ENCODE results near the gene BCDIN3D. TPM values are rescaled to one million over a fixed set of nuclear protein-coding genes. Genes with fewer than 3 reads are reported as not detected.

BCDIN3D gene
- total and polyA plus RNA-seq, 2 donors = 5.2 to 7.0 TPM

DNA sequence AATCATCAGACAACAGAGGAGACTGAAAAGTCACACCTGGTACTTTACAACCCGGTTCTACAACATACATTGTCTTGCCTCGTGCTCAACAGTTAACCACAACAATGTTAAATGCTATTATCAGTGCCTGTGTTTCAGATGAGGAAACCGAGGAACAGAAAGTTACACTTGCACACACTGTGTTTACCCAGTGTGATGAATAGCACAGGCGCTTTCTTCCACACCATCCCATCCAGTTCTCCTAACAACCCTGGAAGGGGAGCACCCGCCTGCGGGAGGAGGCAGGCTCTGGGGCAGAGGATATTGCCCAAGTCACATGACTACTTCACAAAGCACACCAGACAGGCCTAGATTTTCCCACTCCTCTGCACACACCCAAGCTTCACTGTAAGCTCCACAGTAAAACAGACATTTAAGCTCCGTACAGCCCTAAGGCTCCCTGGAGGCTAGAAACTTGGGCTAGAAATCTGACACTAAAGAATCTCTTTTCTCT lies 36.5 kb downstream of the BCDIN3D start:
- Histone ChIP-seq H3K36me3 (ENCODE audit: control insufficient read depth in 2 of 2, insufficient read depth in 2 of 2, low read length in 1 of 2) (peaks cover 26 to 31% of the 10 kb centered on the region in 2 donors), H3K9me3 (ENCODE audit: control insufficient read depth in 2 of 2, insufficient read depth in 1 of 2, low read length in 1 of 2) (no peaks in the 10 kb centered on the region), H3K27me3 (ENCODE audit: control insufficient read depth in 2 of 2, insufficient read depth in 1 of 2, low read length in 1 of 2) (no peaks in the 10 kb centered on the region), H3K4me1 (ENCODE audit: control insufficient read depth in 2 of 2, insufficient read depth in 2 of 2, low read length in 2 of 2) (peaks cover 0 to 23% of the 10 kb centered on the region in 2 donors), H3K4me3 (ENCODE audit: low read length in 2 of 2) (no peak overlapping the region), H3K27ac (ENCODE audit: low read depth in 1 of 2, low read length in 1 of 2) (no peak overlapping the region)
- WGBS = 95% methylated on average over 7 of the region's 7 CpGs
- DNase-seq (ENCODE audit: low read depth in 6 of 9, low spot score in 9 of 9) = no peak

DNA sequence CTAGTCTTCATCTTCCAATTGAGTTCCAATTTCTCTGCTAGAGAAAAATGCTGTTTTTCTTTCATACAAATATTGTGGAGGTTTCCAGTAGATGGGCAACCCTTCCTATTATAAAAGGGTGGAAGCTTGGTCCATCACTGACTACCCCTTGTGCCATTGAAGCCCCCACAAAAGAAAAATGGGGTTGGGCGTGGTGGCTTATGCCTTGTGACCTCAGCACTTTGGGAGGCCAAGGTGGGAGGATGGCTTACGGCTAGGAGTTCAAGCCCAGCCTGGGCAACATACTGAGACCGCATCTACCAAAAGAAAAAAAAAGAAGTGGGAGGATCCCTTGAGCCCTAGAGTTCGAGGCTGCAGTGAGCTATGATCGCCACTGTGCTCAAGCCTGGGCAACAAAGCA lies 37.5 kb downstream of the BCDIN3D start:
- no peak overlapping the region for H3K4me3 ChIP-seq (ENCODE audit: low read length in 2 of 2)
- WGBS = 99% methylated on average over 5 of the region's 5 CpGs
- no peaks in the 10 kb centered on the region for H3K27me3 ChIP-seq (ENCODE audit: control insufficient read depth in 2 of 2, insufficient read depth in 1 of 2, low read length in 1 of 2)
- H3K9me3 ChIP-seq (ENCODE audit: control insufficient read depth in 2 of 2, insufficient read depth in 1 of 2, low read length in 1 of 2) = no peaks in the 10 kb centered on the region
- peaks cover 0 to 19% of the 10 kb centered on the region in 2 donors for H3K4me1 ChIP-seq (ENCODE audit: control insufficient read depth in 2 of 2, insufficient read depth in 2 of 2, low read length in 2 of 2)
- no peak overlapping the region for H3K27ac ChIP-seq (ENCODE audit: low read depth in 1 of 2, low read length in 1 of 2)
- DNase-seq (ENCODE audit: low read depth in 6 of 9, low spot score in 9 of 9) = no peak
- H3K36me3 ChIP-seq (ENCODE audit: control insufficient read depth in 2 of 2, insufficient read depth in 2 of 2, low read length in 1 of 2) = peaks cover 31 to 34% of the 10 kb centered on the region in 2 donors

DNA sequence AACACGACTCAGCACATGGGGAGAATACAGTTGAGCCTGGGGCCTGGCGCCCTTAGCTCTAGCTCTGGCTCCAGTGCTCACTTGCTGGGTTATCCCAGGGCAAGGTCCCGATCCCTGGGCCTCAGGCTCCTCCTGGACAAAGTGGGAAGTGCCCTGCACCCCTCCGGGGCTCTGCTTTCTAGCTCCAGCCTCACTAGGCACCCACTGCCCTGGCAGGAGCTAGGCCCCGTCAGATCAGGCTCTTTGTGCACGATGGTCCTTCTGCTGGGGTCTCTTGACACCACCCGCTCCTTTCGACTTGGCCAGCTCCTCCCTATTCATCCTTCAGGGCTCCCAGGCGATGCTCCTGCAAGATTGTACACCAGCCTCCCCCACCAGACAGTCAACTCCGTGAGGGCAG lies 38.1 kb downstream of the BCDIN3D start:
- 98% methylated on average over 10 of the region's 10 CpGs for WGBS
- Histone ChIP-seq H3K4me1 (ENCODE audit: control insufficient read depth in 2 of 2, insufficient read depth in 2 of 2, low read length in 2 of 2) (peaks cover 0 to 14% of the 10 kb centered on the region in 2 donors), H3K4me3 (ENCODE audit: low read length in 2 of 2) (no peak overlapping the region), H3K36me3 (ENCODE audit: control insufficient read depth in 2 of 2, insufficient read depth in 2 of 2, low read length in 1 of 2) (peaks cover 31 to 34% of the 10 kb centered on the region in 2 donors), H3K27ac (ENCODE audit: low read depth in 1 of 2, low read length in 1 of 2) (no peak overlapping the region), H3K9me3 (ENCODE audit: control insufficient read depth in 2 of 2, insufficient read depth in 1 of 2, low read length in 1 of 2) (no peaks in the 10 kb centered on the region), H3K27me3 (ENCODE audit: control insufficient read depth in 2 of 2, insufficient read depth in 1 of 2, low read length in 1 of 2) (no peaks in the 10 kb centered on the region)
- no peak for DNase-seq (ENCODE audit: low read depth in 6 of 9, low spot score in 9 of 9)

DNA sequence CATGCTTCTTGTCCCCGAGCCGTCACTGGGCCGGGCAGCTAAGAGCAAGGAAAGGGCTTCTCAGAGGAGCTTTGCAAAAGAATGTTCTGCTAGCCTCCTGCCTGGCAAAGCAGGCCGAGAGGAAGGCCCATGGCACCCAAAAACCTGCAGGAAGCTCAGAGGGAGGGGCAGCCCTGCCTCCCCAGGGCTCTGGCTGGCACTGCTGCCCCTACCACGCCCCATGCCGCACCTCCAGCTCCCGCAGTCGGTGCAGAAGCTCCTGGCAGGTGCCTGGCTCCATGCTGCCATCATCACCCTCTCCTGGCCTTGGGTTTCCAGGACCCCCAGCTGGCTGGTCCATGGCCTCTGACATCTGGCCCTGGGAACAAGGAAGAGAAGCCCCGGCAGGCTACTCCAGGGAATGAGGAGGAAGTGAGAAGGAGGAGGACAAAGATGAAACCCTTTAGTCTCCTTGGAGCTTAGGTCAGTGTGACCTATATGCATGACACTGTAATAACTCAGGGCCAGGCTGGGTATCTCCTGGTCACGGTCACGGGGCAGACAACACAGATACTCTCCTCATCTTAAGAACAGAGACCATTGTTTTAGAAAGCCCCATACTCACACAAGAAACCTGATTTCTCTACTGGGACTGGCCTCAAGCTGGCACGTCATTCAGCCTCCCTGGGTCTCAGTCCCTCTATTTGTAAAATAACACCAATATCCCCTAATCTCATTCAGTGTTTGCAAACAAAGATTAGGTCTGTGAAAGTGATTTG lies 39.0 kb downstream of the BCDIN3D start:
- 97% methylated on average over 12 of the region's 12 CpGs for WGBS
- H3K27ac ChIP-seq (ENCODE audit: low read depth in 1 of 2, low read length in 1 of 2) = no peak overlapping the region
- no peak for DNase-seq (ENCODE audit: low read depth in 6 of 9, low spot score in 9 of 9)
- peaks cover 37% of the 10 kb centered on the region in 2 donors for H3K36me3 ChIP-seq (ENCODE audit: control insufficient read depth in 2 of 2, insufficient read depth in 2 of 2, low read length in 1 of 2)
- no peaks in the 10 kb centered on the region for H3K27me3 ChIP-seq (ENCODE audit: control insufficient read depth in 2 of 2, insufficient read depth in 1 of 2, low read length in 1 of 2)
- H3K4me3 ChIP-seq (ENCODE audit: low read length in 2 of 2) = no peak overlapping the region
- H3K4me1 ChIP-seq (ENCODE audit: control insufficient read depth in 2 of 2, insufficient read depth in 2 of 2, low read length in 2 of 2) = peaks cover 0 to 5% of the 10 kb centered on the region in 2 donors
- no peaks in the 10 kb centered on the region for H3K9me3 ChIP-seq (ENCODE audit: control insufficient read depth in 2 of 2, insufficient read depth in 1 of 2, low read length in 1 of 2)

DNA sequence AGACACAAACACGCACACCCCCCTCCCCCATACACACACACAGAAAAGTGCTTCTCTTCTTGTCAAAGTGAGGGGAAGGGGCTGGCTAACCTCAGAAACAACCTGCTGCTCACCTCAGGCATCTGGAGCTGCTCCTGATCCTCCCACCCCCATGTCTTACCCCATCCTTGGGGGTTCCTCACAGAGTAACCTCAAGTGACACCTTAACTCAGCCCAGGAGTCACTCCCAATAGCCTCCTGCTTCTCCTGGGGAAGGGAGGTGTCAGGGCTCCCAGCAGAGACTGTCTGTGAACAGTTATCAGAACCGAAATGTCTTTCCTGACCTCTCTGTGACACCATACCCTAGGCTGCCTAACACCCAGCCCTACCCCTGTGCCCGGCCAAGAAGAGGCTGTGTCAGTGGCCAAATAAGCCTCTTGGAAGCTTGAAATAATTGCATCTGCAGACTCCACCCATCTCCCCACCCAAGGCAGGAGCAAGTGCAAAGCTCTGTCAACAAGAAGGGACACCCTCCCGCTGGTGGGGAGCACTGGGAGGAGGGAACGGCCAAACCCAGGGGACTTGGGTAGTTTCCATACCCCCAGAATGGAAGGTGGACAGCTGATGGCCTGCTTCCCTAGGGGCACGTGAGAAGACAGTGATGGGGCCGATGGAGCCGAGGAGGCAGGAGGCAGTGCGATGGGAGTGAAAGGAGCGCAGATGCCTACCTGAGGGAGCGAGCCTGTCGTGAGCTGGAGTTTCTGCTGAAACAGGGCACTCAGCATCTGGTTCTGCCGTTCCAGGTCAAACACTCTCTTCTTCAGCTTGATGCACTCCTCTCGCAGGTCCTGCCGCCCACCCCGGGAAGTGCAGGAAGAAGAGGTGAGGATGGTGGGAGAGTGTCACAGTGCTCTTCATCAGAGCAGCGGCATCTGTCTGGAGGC lies 41.5 kb downstream of the BCDIN3D start:
- WGBS = 96% methylated on average over 17 of the region's 17 CpGs
- Histone ChIP-seq H3K9me3 (ENCODE audit: control insufficient read depth in 2 of 2, insufficient read depth in 1 of 2, low read length in 1 of 2) (no peaks in the 10 kb centered on the region), H3K4me3 (ENCODE audit: low read length in 2 of 2) (no peak overlapping the region), H3K27ac (ENCODE audit: low read depth in 1 of 2, low read length in 1 of 2) (no peak overlapping the region), H3K4me1 (ENCODE audit: control insufficient read depth in 2 of 2, insufficient read depth in 2 of 2, low read length in 2 of 2) (no peaks in the 10 kb centered on the region), H3K27me3 (ENCODE audit: control insufficient read depth in 2 of 2, insufficient read depth in 1 of 2, low read length in 1 of 2) (no peaks in the 10 kb centered on the region), H3K36me3 (ENCODE audit: control insufficient read depth in 2 of 2, insufficient read depth in 2 of 2, low read length in 1 of 2) (peaks cover 54 to 60% of the 10 kb centered on the region in 2 donors)
- DNase-seq (ENCODE audit: low read depth in 6 of 9, low spot score in 9 of 9) = no peak

DNA sequence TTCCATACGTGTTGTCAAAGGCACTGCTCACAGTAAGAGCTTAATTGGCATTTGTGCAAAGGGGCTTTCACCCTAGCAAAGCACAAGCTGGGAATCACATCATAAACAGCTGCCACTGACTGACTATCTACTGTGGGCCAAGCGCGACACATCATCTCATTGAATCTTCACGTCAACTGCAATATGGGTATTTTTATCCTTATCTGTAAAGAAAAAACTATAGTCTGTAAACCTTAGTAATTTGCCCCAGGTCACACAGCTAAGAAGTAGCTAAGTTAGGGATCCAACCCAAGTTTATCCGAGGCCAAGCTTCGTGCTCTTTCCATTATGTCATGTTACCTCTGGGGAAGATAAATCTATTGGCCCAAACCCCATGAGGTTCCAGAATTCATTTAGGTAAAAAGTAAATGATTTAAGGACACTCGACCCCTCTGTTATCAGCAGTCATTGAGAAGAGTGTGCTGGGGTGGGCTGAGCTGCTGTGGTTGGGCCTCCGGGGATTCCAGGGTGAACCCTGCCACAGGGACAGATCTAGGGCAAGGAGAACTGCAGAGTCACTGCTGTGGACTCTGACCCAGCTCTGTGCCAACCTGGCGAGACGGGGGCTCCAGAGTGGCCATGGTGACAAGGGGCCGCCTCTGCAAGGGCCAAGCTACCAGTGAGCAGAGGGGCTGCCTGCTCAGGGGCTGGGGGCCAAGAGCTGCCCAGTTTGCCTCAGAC lies 42.3 kb downstream of the BCDIN3D start:
- Histone ChIP-seq H3K36me3 (ENCODE audit: control insufficient read depth in 2 of 2, insufficient read depth in 2 of 2, low read length in 1 of 2) (peaks cover 57 to 61% of the 10 kb centered on the region in 2 donors), H3K27me3 (ENCODE audit: control insufficient read depth in 2 of 2, insufficient read depth in 1 of 2, low read length in 1 of 2) (no peaks in the 10 kb centered on the region), H3K4me3 (ENCODE audit: low read length in 2 of 2) (no peak overlapping the region), H3K9me3 (ENCODE audit: control insufficient read depth in 2 of 2, insufficient read depth in 1 of 2, low read length in 1 of 2) (no peaks in the 10 kb centered on the region), H3K4me1 (ENCODE audit: control insufficient read depth in 2 of 2, insufficient read depth in 2 of 2, low read length in 2 of 2) (no peaks in the 10 kb centered on the region), H3K27ac (ENCODE audit: low read depth in 1 of 2, low read length in 1 of 2) (no peak overlapping the region)
- no peak for DNase-seq (ENCODE audit: low read depth in 6 of 9, low spot score in 9 of 9)
- 97% methylated on average over 11 of the region's 11 CpGs for WGBS

DNA sequence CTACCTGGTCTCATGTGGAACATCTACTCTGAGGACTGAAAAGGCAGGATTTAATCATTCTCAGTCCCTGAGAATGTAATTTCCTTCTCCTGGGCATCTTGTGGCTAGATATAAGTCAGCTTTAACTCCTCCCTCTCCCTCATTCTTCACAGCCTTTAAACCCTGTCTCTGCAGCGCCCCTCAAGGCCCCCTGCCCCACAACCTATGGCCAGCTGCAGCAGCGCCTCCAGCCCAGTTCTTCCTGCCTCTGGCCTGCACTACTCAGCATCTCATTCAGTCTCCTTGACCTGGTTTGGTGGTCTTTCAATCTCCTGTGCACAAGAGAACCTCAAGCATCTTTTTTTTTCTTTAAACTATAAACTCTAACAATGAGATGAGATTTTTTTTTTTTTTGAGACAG lies 44.0 kb downstream of the BCDIN3D start:
- Histone ChIP-seq H3K9me3 (ENCODE audit: control insufficient read depth in 2 of 2, insufficient read depth in 1 of 2, low read length in 1 of 2) (no peaks in the 10 kb centered on the region), H3K4me3 (ENCODE audit: low read length in 2 of 2) (no peak overlapping the region), H3K4me1 (ENCODE audit: control insufficient read depth in 2 of 2, insufficient read depth in 2 of 2, low read length in 2 of 2) (no peaks in the 10 kb centered on the region), H3K27me3 (ENCODE audit: control insufficient read depth in 2 of 2, insufficient read depth in 1 of 2, low read length in 1 of 2) (no peaks in the 10 kb centered on the region), H3K36me3 (ENCODE audit: control insufficient read depth in 2 of 2, insufficient read depth in 2 of 2, low read length in 1 of 2) (peaks cover 48 to 56% of the 10 kb centered on the region in 2 donors), H3K27ac (ENCODE audit: low read depth in 1 of 2, low read length in 1 of 2) (no peak overlapping the region)
- DNase-seq (ENCODE audit: low read depth in 6 of 9, low spot score in 9 of 9) = no peak
- WGBS = 99% methylated on average over 2 of the region's 2 CpGs

DNA sequence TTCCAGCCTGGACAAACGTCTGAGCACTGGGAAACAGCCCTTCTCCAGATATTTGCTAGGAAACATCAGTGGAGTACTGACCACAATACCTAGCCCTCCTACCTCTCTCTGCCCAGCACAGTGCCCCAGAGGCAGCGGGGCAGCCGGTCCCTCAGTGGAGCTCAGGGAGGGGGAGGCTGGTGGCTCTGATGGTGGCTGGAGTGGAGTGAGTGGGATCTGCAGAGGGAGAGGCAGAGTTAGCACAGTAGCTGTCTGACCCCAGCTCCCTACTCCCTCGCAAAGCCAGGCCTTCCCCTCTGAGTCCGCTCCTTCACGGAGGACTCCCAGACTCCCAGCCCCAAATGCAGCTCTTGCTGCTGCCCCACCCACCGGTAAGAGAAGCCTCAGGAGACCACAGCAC lies 44.7 kb downstream of the BCDIN3D start:
- H3K4me3 ChIP-seq (ENCODE audit: low read length in 2 of 2) = no peak overlapping the region
- 97% methylated on average over 7 of the region's 7 CpGs for WGBS
- no peaks in the 10 kb centered on the region for H3K4me1 ChIP-seq (ENCODE audit: control insufficient read depth in 2 of 2, insufficient read depth in 2 of 2, low read length in 2 of 2)
- no peaks in the 10 kb centered on the region for H3K27me3 ChIP-seq (ENCODE audit: control insufficient read depth in 2 of 2, insufficient read depth in 1 of 2, low read length in 1 of 2)
- no peaks in the 10 kb centered on the region for H3K9me3 ChIP-seq (ENCODE audit: control insufficient read depth in 2 of 2, insufficient read depth in 1 of 2, low read length in 1 of 2)
- peaks cover 45 to 53% of the 10 kb centered on the region in 2 donors for H3K36me3 ChIP-seq (ENCODE audit: control insufficient read depth in 2 of 2, insufficient read depth in 2 of 2, low read length in 1 of 2)
- no peak for DNase-seq (ENCODE audit: low read depth in 6 of 9, low spot score in 9 of 9)
- no peak overlapping the region for H3K27ac ChIP-seq (ENCODE audit: low read depth in 1 of 2, low read length in 1 of 2)

All from thymus (tissue), 11 donors.